Measurements from ENCODE around the gene EIF6. TPM values are rescaled to one million over a fixed set of nuclear protein-coding genes. Genes with fewer than 3 reads are reported as not detected.

Gene EIF6
- 118 and 155 TPM in 2 replicates for total RNA-seq (2014; rRNA removed; shearing (Covaris generic))

DNA sequence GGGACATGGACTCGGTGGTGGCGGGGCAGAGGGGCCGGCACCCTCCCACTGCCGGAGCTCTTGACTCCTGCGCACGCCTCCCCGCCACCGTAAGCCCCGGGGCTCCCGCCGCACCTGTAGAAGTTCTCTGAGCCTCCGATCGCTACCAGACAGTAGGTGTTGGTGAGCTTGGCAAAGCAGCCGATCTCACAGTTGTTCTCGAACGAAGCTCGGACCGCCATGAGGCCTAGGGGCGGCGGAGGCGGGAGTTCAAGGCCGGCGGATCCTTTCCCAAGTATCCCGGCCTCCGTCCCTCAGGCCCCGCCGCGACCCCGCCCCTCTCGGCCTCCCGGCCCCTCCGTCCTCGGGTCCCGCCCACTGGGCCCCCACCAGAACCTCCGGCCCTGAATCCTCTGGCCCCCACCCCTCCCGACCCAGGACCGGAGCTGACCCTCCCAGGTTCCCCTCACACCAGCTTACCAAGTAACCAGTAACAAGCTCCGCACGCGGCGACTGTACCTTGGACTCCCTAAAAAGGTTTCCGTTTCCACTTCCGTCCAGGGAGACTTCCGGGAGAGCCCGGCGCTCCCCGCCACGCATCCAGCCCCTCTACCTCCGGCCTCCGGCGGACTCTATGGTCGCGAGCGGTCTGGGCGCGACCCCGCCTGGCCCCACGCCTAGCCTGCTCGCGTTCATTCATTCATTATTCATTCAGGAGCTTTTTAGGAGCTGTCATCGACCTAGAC, at the start of gene EIF6:
Gene EIF6 (minus strand): TSS at position 506 of the 725 bp plus-strand sequence. CDS start 285 bp downstream, at position 221.
- peak within 1 kb of the TSS; percentile 82 for H3K4me3 ChIP-seq
- peak within 1 kb of the TSS; percentile 62 for H3K27ac ChIP-seq
- no peaks in the 10 kb centered on the region for H3K9me3 ChIP-seq (replicated peaks)
- H3K27me3 ChIP-seq (replicated peaks) = no peaks in the 10 kb centered on the region
- H3K36me3 ChIP-seq = peaks cover 39% of the 10 kb centered on the region
- peak; percentile 84 to 90 for DNase-seq (ENCODE audit: low read depth in 1 of 2, low spot score in 2 of 2)
- H3K4me1 ChIP-seq (replicated peaks) = peaks cover 9% of the 10 kb centered on the region

DNA sequence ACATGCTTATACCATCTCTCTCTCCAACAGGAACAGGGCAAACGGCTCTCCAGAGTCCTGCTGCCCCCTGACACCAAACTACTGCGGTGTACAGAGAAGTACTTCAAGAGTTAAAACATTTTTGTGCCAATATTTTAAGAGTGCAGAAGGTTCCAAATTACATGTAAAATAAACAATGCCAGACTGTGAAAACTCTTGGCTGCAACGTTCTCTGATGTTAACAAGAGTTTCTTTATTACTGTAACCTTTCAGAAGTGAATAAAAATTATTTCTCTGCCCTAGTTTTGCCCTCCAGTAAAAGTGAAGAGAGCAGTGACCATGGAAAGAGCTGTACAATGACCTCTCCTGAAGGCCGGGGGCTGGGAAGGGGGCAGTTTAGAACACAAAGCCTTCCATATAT, 49.0 kb upstream of the EIF6 start:
- Histone ChIP-seq H3K36me3 (peaks cover 3% of the 10 kb centered on the region), H3K27me3 (replicated peaks) (no peaks in the 10 kb centered on the region), H3K27ac (no peak overlapping the region), H3K4me1 (replicated peaks) (peaks cover 22% of the 10 kb centered on the region), H3K4me3 (no peak overlapping the region), H3K9me3 (replicated peaks) (no peaks in the 10 kb centered on the region)
- no peak for DNase-seq (ENCODE audit: low read depth in 1 of 2, low spot score in 2 of 2)

GRCh38 chr20:35332540-35333200, 48.1 kb upstream of the EIF6 start:
- H3K4me1 ChIP-seq (replicated peaks) = peaks cover 17% of the 10 kb centered on the region
- H3K4me3 ChIP-seq = no peak overlapping the region
- H3K36me3 ChIP-seq = peaks cover 3% of the 10 kb centered on the region
- H3K9me3 ChIP-seq (replicated peaks) = no peaks in the 10 kb centered on the region
- DNase-seq (ENCODE audit: low read depth in 1 of 2, low spot score in 2 of 2) = no peak
- H3K27me3 ChIP-seq (replicated peaks) = no peaks in the 10 kb centered on the region
- H3K27ac ChIP-seq = no peak overlapping the region

DNA sequence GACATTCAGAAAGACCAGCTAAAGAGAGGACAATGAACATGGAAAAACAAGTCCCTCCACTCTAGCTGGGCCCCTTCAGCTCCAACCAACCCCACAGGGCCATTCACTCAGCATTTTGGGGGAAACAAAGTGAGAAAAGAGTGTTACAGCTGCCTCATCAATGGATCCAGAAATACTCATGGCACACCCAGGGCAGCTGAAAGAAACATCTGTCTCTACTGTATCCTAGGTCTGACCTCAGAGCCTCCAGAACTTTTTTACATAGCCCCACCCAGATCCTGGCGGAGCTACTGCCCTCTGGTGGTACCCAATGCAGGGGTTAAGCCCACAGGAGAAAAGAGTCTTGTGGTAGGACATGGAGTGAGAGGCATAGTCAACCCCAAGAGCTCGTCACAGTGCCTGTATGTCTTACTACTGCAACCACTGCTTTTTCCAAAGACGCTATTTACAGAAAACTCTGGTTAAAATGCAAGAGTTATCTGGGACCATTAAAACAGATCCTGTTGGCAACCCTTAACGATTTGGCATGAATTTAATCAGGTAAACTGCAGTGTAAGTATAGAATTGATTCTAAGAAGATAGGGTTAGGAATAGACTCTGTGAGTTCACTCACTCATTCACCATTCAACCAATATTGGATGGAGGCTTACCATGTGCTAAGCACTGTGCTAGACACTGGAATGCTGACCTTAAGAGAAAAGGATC, 45.0 kb upstream of the EIF6 start:
- Histone ChIP-seq H3K4me3 (no peak overlapping the region), H3K4me1 (replicated peaks) (peaks cover 29% of the 10 kb centered on the region), H3K27ac (no peak overlapping the region), H3K36me3 (peaks cover 10% of the 10 kb centered on the region), H3K9me3 (replicated peaks) (no peaks in the 10 kb centered on the region), H3K27me3 (replicated peaks) (no peaks in the 10 kb centered on the region)
- peak; percentile 70 to 74 for DNase-seq (ENCODE audit: low read depth in 1 of 2, low spot score in 2 of 2)

GRCh38 chr20:35328689-35329088, 44.1 kb upstream of the EIF6 start:
- Histone ChIP-seq H3K4me1 (replicated peaks) (peaks cover 22% of the 10 kb centered on the region), H3K4me3 (no peak overlapping the region), H3K36me3 (peaks cover 10% of the 10 kb centered on the region), H3K27ac (no peak overlapping the region), H3K9me3 (replicated peaks) (no peaks in the 10 kb centered on the region), H3K27me3 (replicated peaks) (no peaks in the 10 kb centered on the region)
- DNase-seq (ENCODE audit: low read depth in 1 of 2, low spot score in 2 of 2) = no peak

DNA sequence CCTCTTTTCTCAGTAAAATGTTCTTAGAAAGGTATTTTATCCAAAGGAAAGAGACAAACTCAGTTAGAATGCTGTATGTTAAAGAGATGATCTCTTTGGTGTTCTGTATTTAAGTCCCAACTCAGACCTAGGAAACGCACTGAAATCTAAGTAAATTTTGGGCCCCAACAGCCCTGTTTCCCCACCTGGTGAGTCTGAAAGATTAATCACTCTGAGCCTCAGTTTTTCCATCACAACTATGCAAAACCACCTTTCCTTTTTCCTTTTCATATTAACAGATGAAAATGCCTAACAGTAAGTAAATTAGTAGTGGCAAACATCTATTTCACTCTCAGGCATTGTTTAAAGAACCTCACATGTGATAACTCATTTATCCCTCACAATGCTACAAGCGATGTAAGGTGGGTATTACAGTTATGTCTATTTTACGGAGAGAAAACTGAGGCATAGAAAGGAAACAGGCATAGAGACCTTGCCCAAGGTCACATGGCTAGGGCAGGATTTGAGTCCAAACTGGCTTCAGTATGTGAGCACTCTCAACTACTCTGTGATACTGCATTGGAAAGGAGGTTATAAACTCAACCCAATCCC, 43.6 kb upstream of the EIF6 start:
- no peaks in the 10 kb centered on the region for H3K9me3 ChIP-seq (replicated peaks)
- peaks cover 19% of the 10 kb centered on the region for H3K4me1 ChIP-seq (replicated peaks)

GRCh38 chr20:35327074-35327976, 42.8 kb upstream of the EIF6 start:
- H3K27ac ChIP-seq = no peak overlapping the region
- no peak for DNase-seq (ENCODE audit: low read depth in 1 of 2, low spot score in 2 of 2)
- peaks cover 9% of the 10 kb centered on the region for H3K36me3 ChIP-seq
- peaks cover 19% of the 10 kb centered on the region for H3K4me1 ChIP-seq (replicated peaks)
- no peaks in the 10 kb centered on the region for H3K27me3 ChIP-seq (replicated peaks)
- no peak overlapping the region for H3K4me3 ChIP-seq
- no peaks in the 10 kb centered on the region for H3K9me3 ChIP-seq (replicated peaks)

More for the DNA sequence above, 43.6 kb upstream of the EIF6 start:
- no peaks in the 10 kb centered on the region for H3K27me3 ChIP-seq (replicated peaks)
- H3K4me3 ChIP-seq = no peak overlapping the region
- no peak overlapping the region for H3K27ac ChIP-seq
- peaks cover 10% of the 10 kb centered on the region for H3K36me3 ChIP-seq
- DNase-seq (ENCODE audit: low read depth in 1 of 2, low spot score in 2 of 2) = no peak

DNA sequence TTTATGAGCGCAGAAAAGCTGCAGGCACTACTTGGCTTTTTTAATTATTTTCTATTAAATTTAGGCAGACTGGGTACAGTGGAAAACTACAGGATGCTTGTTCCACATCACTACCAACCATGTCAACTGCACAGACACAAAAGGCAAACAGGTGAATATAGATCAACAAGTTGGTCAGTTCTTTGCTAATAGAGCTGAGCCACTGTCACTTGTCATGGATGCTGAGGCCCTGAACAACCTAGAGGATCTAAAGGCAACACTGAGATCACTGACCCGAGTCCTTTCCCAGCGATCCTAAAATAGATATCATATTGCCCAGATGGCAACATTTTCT, 42.1 kb upstream of the EIF6 start:
- DNase-seq (ENCODE audit: low read depth in 1 of 2, low spot score in 2 of 2) = no peak
- Histone ChIP-seq H3K27ac (no peak overlapping the region), H3K4me1 (replicated peaks) (peaks cover 19% of the 10 kb centered on the region), H3K9me3 (replicated peaks) (no peaks in the 10 kb centered on the region), H3K36me3 (peaks cover 7% of the 10 kb centered on the region), H3K27me3 (replicated peaks) (no peaks in the 10 kb centered on the region), H3K4me3 (no peak overlapping the region)

DNA sequence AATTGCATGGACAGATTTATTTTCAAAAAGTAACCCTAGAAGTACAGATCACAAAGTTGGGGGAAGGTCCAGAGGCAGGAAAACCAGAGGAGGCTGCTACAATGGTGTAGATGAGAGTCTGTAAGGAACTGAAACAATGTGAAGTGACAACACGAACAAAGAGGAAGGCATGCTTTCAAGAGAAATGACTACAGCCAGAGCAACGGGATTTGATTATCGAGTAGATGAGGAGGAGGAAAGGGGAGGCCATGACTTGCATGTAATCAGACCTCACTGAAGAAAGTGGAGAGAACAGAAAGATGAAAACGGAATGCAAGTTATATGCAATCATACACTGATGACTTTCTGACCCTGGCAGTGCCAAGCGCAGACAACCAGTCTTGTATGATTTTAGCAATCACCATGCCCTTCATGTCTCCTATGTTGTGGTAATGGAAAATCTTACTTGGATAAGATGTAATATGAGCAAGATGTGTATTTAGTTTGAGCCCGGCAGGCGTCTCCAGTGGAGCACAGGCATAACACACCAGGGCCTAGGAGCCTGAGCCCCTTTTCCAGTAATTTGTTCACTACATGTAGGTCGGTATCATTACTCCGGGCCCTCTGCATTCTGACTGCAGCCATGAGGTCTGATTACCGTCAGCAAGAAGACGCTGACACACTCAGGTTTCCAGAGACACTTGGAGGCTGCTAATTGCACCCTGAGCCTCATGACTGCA, 41.6 kb upstream of the EIF6 start:
- H3K27me3 ChIP-seq (replicated peaks) = no peaks in the 10 kb centered on the region
- no peak overlapping the region for H3K27ac ChIP-seq
- no peaks in the 10 kb centered on the region for H3K9me3 ChIP-seq (replicated peaks)
- H3K4me3 ChIP-seq = no peak overlapping the region
- H3K4me1 ChIP-seq (replicated peaks) = peaks cover 19% of the 10 kb centered on the region
- DNase-seq (ENCODE audit: low read depth in 1 of 2, low spot score in 2 of 2) = no peak
- peaks cover 7% of the 10 kb centered on the region for H3K36me3 ChIP-seq

GRCh38 chr20:35325401-35325800, 40.8 kb upstream of the EIF6 start:
- no peaks in the 10 kb centered on the region for H3K27me3 ChIP-seq (replicated peaks)
- peaks cover 7% of the 10 kb centered on the region for H3K36me3 ChIP-seq
- no peaks in the 10 kb centered on the region for H3K9me3 ChIP-seq (replicated peaks)
- no peak overlapping the region for H3K4me3 ChIP-seq
- H3K4me1 ChIP-seq (replicated peaks) = peaks cover 26% of the 10 kb centered on the region
- DNase-seq (ENCODE audit: low read depth in 1 of 2, low spot score in 2 of 2) = no peak
- H3K27ac ChIP-seq = no peak overlapping the region

- no peaks in the 10 kb centered on the region for H3K9me3 ChIP-seq (replicated peaks)
- peak overlapping the region; percentile 71 for H3K27ac ChIP-seq
- no peak overlapping the region for H3K4me3 ChIP-seq
- DNase-seq (ENCODE audit: low read depth in 1 of 2, low spot score in 2 of 2) = peak; percentile 81 to 84
- H3K4me1 ChIP-seq (replicated peaks) = peaks cover 49% of the 10 kb centered on the region
- no peaks in the 10 kb centered on the region for H3K27me3 ChIP-seq (replicated peaks)
- H3K36me3 ChIP-seq = peaks cover 7% of the 10 kb centered on the region
Observed at GRCh38 chr20:35320396-35321126, 36.0 kb upstream of the EIF6 start.

DNA sequence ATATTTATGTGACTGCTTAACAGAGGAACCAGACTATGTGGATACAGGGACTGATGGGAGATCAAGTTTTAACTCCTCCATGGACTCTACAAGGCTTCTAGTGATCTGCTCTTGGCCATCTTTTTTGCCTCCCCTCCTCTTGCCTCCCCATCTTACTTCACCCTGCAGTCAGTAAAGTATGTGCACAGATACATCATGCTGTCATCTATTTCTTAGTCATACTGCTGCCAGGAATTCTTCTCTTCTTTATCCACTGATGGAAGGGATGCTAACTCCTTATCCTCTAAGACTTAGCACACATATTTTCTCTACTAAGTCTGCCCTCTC, 35.3 kb upstream of the EIF6 start:
- H3K4me1 ChIP-seq (replicated peaks) = peaks cover 56% of the 10 kb centered on the region
- H3K36me3 ChIP-seq = peaks cover under 1% of the 10 kb centered on the region
- peak overlapping the region; percentile 66 for H3K27ac ChIP-seq
- no peak overlapping the region for H3K4me3 ChIP-seq
- no peaks in the 10 kb centered on the region for H3K27me3 ChIP-seq (replicated peaks)
- no peaks in the 10 kb centered on the region for H3K9me3 ChIP-seq (replicated peaks)
- peak in 1 of 2 experiments; percentile 51 for DNase-seq (ENCODE audit: low read depth in 1 of 2, low spot score in 2 of 2)

Measured in SJSA1 (cell line).